ENCODE measurements around the gene PBX2.
"Not testable (repeated sequence)": the region's sequence is repeated elsewhere in the genome, so short reads cannot be mapped to it uniquely, and the experiment has no call there.

The PBX2 gene

GRCh38 chr6:32195652-32195901 lies 5.6 kb upstream of the PBX2 start:
- TF ChIP-seq CTCF (conservative IDR thresholded peaks at IDR 0.05; ENCODE audit: low read depth, low read length): peak; percentile 43
- peak; percentile 98 for DNase-seq (ENCODE audit: low read depth)
- H3K4me3 ChIP-seq (ENCODE audit: low read length): peak overlapping the region; percentile 88

DNA sequence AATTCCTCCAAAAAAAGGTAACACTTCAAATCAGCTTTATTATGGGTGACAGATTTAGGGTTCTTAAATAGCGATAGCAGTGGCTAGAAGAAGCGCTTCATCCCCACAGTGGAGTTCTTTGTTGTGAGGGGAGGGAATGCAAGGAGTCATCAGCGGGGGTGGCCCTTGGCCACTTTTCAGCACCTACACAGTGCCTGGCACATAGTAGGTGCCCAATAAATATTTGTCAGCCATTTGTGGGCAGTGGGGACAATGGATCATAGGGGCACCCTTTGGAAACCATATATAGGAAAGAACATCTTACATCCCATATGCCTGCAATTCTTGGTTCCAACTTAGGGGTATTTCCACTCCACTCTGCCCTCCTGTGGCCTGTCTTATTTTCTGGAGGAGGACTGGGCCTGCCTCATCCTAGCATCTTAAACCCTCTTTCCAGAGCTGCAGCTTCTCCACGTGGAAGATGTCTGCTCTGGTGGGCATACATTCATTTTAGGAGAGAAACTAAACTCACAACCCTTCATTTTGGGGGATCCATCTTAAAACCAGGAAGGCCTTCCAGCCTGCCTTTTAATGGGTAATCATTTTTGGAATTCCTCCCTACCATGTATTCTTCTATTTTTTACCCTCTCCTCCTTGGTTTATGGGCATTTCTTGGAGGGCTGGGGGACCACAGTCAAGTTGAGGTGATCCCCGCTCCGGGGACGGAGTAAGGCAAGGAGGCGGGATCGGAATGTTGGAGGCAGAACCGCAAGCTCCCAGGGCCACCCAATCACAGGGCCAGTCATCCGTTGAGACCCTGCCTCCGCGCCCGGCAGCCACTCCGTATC lies 5.0 kb upstream of the PBX2 start:
- peak overlapping the region; percentile 49 for H3K4me3 ChIP-seq (ENCODE audit: low read length)
- TF ChIP-seq CTCF (conservative IDR thresholded peaks at IDR 0.05; ENCODE audit: low read depth, low read length): peak; percentile 66
- DNase-seq (ENCODE audit: low read depth): no peak

DNA sequence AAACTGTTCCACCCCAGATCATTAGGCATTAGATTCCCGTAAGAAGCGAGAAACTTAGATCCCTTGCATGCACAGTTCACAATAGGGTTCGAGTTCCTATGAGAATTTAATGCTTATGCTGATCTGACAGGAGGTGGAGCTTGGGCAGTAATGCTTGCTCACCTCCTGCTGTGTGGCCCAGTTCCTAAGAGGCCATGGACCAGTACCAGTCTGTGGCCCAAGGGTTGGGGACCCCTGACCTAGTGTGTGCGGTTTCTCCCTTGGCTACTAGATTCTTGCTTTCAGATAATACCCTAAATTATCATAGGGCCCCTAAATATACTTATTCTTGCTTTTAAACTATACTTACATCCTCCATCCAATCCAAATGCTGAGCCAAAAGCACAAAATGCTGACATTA lies 4.4 kb upstream of the PBX2 start:
- no peak for TF ChIP-seq CTCF (conservative IDR thresholded peaks at IDR 0.05; ENCODE audit: low read depth, low read length)
- no peak for DNase-seq (ENCODE audit: low read depth)
- H3K4me3 ChIP-seq (ENCODE audit: low read length): no peak overlapping the region

GRCh38 chr6:32193096-32193495 lies 3.1 kb upstream of the PBX2 start:
- H3K4me3 ChIP-seq (ENCODE audit: low read length); DNase-seq (ENCODE audit: low read depth): not testable (repeated sequence)

DNA sequence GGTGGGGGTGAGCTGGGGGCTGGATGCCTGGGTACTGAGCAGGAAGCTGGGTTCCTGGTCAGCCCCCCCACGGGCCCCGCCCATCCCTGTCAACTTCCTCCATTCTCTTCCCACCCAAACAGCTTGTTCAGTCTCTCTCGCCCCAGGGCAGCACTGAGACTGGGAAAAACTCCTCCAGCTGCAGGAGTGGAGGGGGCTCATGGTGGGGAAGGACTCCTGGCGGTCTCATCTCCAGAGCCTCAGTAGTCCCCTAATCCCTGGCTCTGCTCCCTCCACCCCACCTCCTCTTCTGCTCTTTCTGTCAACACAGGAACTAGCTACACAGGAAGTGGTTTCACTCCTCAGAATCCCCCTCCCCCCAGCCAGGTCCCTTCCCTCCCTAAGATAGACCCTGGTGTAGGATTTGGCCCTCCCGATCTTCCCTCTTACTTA lies 2.6 kb upstream of the PBX2 start, which contains the start of gene GPSM3:
Gene GPSM3, minus strand, starts transcription at position 36 of the 432 bp plus-strand sequence. CDS start 130 bp downstream, outside the sequence.
- TF ChIP-seq CTCF (conservative IDR thresholded peaks at IDR 0.05; ENCODE audit: low read depth, low read length): no peak
- H3K4me3 ChIP-seq (ENCODE audit: low read length): no peak within 1 kb of the TSS
- no peak for DNase-seq (ENCODE audit: low read depth)

GRCh38 chr6:32191696-32192607 lies 1.9 kb upstream of the PBX2 start:
- H3K4me3 ChIP-seq (ENCODE audit: low read length): no peak overlapping the region
- TF ChIP-seq CTCF (conservative IDR thresholded peaks at IDR 0.05; ENCODE audit: low read depth, low read length): no peak
- DNase-seq (ENCODE audit: low read depth): no peak

GRCh38 chr6:32190911-32191677 lies 1.1 kb upstream of the PBX2 start:
- TF ChIP-seq CTCF (conservative IDR thresholded peaks at IDR 0.05; ENCODE audit: low read depth, low read length): no peak
- H3K4me3 ChIP-seq (ENCODE audit: low read length): peak overlapping the region; percentile 68

More at GRCh38 chr6:32190911-32191677, 1.1 kb upstream of the PBX2 start:
- no peak for DNase-seq (ENCODE audit: low read depth)

Measured in retinal pigment epithelial cell (primary cell).